GM19043 (cell line): ENCODE results near the gene ZNF619.
A peak's percentile ranks its signal among the peaks of the same experiment; 100 is the strongest.

Experiments
- ATAC-seq: cut with Tn5 transposase; IDR thresholded peaks from one replicate; pipeline ENCODE4 v1.9.1; 2021; ENCODE audit warnings: low read depth; ENCODE audit not compliant: unreplicated experiment

Gene ZNF619

GRCh38 chr3:40524568-40525285, 47.8 kb downstream of the ZNF619 start, which contains the start of gene ZNF621:
Gene ZNF621, plus strand, starts transcription at chr3:40524960. Its CDS starts 881 bp downstream, at chr3:40525841.
- ATAC-seq, result peak; percentile 99

- ATAC-seq, result no peak
These were observed 51.5 kb downstream of the ZNF619 start for GRCh38 chr3:40528426-40528825.

GRCh38 chr3:40532252-40532651, 55.3 kb downstream of the ZNF619 start:
- no peak for ATAC-seq

GRCh38 chr3:40534283-40534682, 57.4 kb downstream of the ZNF619 start:
- ATAC-seq, result no peak
